Measurements from ENCODE around the gene RTN4RL1.

RTN4RL1 gene

GRCh38 chr17:2029911-2030778, 5.0 kb upstream of the RTN4RL1 start, which contains the start of gene DPH1:
DPH1 (plus strand) TSS chr17:2030153; CDS start chr17:2030170, 17 bp downstream.
- DNase-seq (ENCODE audit: low spot score), result peak; percentile 93
- TF ChIP-seq CTCF (IDR thresholded peaks at IDR 0.05; ENCODE audit: extremely low read depth, missing control alignments), result no peak

- TF ChIP-seq CTCF (IDR thresholded peaks at IDR 0.05; ENCODE audit: extremely low read depth, missing control alignments), result no peak
- DNase-seq (ENCODE audit: low spot score), result no peak
These were observed 3.6 kb upstream of the RTN4RL1 start for GRCh38 chr17:2028737-2029136.

- no peak for TF ChIP-seq CTCF (IDR thresholded peaks at IDR 0.05; ENCODE audit: extremely low read depth, missing control alignments)
- no peak for DNase-seq (ENCODE audit: low spot score)
These were observed 3.1 kb upstream of the RTN4RL1 start for GRCh38 chr17:2028234-2028614.

- no peak for TF ChIP-seq CTCF (IDR thresholded peaks at IDR 0.05; ENCODE audit: extremely low read depth, missing control alignments)
- no peak for DNase-seq (ENCODE audit: low spot score)
These were observed 2.5 kb upstream of the RTN4RL1 start for GRCh38 chr17:2027528-2028233.

GRCh38 chr17:2025622-2026309, 632 bp upstream of the RTN4RL1 start:
- DNase-seq (ENCODE audit: low spot score), result peak; percentile 68
- no peak for TF ChIP-seq CTCF (IDR thresholded peaks at IDR 0.05; ENCODE audit: extremely low read depth, missing control alignments)

- no peak for DNase-seq (ENCODE audit: low spot score)
- TF ChIP-seq CTCF (IDR thresholded peaks at IDR 0.05; ENCODE audit: extremely low read depth, missing control alignments), result no peak
These were observed 438 bp downstream of the RTN4RL1 start for GRCh38 chr17:2024572-2025219.

Data from GM20000 (cell line).